Renal cortical epithelial cell (primary cell): ENCODE measurements around the gene ZNF688. TPM values are rescaled to one million over a fixed set of nuclear protein-coding genes. Genes with fewer than 3 reads are reported as not detected.
"Not testable (repeated sequence)": the region's sequence is repeated elsewhere in the genome, so short reads cannot be mapped to it uniquely, and the experiment has no call there.

Source experiments
- DNase-seq: peaks from one replicate; pipeline ENCODE4 v3.0.0-alpha.2; 2011; ENCODE audit warnings: low read depth
- total RNA-seq: library from RNA; depleted of rRNA; stranded (reverse); fragments of >200 nt; gene quantifications from 2 replicates; pipeline ENCODE4 v1.2.3, GENCODE V29; 2014

ZNF688 gene
- total RNA-seq, 1 donor from 2014 or later = 5.3 TPM

DNA sequence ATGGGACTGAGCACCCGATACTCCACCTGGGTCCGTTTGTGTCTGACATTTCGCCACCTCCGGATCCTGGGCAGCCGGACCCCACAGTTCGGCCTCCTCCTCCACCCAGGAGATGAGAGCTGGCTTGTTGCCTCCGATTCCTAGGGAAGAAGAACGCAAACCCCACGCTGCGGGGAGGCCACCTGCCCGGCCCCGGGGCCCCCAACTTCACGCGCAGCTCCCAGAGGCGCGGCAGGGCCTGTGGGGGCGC lies 13.9 kb downstream of the ZNF688 start:
- DNase-seq = no peak

DNA sequence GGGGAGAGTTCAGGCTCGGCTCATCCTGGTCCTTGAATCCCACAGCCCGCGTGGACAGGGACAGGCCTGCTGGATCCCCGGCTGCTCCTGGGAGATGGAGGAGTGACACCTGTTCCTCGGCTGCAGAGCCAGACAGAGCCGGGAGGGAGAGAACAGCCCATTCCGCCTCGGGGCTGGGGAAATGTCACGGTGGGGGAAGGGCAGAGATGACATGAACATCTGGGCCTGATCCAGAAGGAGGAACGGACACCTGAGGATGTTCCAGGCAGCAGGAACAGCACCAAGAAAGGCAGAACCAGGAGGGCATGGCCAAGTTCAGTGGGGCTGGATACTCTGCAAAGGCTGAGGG lies 15.4 kb downstream of the ZNF688 start:
- no peak for DNase-seq

DNA sequence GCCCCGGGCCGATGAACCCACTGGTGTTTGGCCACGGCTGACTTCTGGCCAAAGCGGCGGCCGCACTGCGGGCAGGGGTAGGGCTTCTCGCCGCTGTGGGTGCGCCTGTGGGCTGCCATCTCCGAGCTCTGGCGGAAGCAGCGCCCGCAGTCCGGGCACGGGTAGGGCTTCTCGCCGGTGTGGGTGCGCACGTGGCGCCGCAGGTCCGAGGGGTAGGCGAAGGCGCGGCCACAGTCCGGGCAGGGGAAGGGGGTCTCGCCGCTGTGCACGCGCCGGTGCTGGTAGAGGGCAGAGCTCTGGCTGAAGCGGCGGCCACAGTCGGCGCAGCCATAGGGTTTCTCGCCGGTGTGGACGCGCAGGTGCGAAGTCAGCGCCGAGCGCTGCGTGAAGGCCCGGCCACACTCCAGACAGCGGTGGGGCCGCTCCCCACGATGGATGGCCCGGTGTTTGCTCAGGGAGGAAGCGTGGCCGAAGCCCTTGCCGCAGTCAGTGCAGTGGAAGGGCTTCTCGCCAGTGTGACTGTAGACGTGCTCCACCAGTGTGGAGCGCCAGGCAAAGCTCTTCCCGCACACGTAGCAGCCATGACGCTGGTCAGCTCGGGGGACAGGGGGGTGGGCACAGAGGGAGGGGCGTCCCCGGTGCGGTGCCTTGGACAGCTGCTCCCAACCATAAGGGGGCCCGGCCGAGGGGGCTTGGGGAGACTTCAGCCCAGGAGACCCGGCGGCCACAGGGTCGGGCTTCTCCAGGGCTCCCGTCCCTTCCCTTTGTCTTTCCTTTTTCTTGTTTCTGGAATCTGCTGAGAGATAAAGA lies 16.0 kb downstream of the ZNF688 start:
- no peak for DNase-seq

DNA sequence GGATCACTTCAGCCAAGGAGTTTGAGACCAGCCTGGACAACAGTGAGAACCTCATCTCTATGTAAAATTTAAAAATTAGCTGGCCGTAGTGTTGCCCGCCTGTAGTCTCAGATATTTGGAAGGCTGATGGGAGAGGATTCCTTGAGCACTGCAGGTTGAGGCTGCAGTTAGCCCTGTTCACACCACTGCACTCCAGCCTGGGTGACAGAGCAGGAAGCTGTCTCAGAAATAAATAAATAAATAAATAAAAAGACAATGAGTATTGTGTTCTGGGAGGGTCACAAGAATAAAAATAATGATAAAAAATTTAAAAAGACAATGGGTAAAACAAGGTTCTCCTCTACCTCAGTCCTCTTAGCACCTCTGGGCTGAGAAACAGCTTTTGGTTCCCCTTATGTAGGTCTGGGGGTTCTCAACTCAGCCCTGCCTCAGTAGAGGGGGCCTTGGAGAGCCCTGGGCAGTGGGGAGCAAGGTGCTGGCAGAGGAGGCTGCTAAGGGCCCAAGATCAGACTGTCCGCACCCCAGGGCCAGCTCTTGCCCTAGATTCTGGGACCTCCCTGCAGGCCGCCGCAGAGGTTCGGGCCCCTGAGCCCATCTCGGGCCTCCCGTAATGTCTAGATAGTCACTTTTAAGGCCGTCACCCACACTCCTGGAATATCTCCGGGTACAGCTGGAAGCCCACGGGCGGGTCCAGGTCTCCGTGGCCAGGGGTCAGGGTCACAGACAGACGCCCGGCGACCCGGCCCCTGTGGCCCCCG lies 16.8 kb downstream of the ZNF688 start:
- DNase-seq = no peak

DNA sequence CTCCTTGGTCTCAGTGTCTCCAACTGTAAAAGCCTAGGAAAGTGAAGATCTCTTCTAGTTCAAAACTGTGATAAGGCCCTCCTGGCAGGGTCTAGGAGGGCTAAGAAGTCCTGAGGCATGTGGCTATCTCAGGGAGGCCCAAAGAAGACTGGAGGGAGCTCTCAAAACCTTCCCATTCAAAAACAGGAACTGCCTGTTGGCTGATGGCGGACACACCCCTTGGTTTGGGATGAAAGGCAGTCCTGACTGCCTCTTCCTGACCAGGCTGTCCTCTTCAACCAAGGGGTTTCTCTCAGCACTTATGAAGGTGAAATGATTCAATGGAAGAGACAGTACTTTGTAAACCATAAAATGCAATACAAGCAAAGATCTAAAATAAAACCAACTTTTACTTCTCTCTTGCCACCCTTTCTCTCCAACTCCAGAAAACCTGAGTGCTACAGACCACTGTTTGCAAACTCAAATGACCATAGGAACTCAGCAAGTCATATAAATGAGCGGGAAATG lies 18.1 kb downstream of the ZNF688 start:
- DNase-seq = no peak

DNA sequence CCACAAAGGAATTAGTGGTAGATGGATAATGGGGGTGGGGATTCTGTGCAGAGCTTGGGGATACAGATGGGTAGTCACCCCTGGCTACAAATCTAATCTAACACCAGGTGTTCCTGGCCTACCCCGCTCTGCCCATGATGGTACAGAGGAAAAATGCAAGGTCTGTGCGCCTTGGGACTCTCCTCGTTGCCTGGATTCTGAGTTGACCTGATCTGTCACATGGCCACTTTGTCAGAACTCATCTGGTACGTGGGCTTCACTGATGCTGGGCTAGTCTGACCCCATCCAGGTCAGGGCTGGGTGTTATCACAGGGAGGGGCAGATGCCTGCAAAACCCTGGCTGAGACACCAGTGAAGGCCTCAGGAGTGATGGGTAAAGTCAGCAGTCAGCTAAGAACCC lies 18.6 kb downstream of the ZNF688 start:
- no peak for DNase-seq

DNA sequence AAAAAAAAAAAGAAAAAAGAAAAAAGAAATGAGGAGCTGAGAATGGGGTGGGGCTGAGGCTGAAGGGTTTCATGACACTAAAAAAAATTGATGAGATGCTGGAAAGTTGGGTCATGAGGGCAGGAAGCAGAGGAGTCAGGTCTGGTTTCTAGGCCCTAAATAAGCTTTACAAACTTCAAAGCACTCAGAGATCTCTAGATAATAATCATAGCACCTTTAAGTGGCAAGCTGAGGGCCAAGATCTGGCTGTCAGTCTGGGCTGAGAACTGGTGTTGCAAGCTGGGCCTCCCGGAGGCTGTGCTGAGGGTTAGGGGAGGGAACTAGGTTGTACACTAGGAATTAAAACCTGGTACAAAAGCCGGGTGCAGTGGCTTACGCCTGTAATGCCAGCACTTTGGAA lies 19.7 kb downstream of the ZNF688 start:
- no peak for DNase-seq

DNA sequence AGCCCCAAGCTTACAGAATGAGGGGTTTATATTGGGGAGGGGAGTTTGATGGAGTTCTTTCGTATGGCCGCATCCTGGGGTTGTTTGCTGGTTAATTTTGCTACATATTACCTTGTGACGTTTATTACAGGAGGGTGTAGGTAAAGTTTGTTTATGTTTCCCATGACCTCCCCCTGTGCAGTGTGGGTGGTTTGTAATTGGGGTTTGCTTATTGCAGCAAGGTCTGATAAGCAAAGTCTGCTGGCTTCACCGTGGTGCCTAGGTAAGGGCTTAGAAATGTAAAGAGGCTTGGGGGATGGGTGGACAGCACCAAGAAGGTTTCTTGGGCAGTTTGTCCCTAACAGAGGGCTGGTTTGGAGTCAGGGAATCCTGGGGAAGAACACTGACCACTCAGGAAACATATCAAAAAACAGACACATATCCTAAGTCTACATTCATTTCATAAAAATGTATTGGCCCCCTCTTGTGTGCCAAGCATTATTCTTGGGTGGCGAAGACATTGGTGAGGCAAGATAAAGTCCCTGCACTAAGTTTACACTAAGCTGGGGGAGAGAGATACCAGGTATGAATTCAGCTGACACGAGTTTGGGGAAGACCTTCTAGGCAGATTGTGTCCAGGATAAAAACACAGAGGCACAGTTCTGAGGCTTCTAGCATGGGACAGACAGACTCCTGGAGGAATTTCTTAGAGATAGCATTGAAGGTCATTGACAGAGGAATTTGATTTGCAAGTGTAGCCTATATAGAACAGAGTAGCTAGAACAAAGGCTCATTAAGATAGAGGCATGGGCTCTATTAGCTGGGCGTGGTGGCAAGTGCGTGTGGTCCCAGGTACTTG lies 22.9 kb downstream of the ZNF688 start:
- no peak for DNase-seq

DNA sequence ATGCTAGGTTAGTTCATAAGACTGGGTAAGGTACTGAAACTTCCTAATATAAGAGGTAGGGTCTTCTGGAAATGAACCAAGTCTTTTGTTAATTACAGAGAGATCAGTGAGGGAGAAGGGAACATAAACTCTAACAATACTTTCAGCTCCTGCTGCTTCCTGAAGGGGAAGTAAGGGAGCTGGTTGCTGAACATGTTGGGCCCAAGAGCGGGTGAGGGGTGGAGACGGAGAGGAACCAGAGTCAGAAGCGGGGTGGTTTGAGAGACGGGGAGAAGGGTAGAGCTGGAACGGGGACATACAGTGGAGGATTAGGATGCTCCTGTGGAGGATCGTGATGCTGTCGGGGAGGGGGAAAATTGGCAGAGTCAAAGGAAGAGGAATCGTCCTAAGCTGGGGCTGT lies 25.4 kb downstream of the ZNF688 start:
- no peak for DNase-seq

DNA sequence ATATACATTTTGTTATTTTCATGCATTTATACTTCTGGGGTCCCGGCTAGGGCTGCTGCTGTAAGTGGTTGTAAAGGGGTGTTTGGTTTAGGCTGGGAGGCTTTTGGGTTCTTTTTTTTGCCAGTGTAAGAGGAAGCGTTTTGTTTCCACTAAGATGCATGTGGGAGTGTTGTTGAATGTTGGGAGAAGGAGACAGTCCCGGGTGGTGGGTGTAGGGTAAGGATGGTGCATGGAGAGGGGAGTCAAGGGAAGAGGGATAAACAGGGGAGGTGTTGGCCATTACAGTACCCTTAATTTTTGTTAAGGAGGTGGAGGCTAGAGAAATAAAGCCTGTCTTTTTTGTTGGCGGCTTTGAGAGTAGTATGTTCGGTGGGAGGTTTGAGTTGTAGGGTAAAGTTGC lies 28.4 kb downstream of the ZNF688 start:
- DNase-seq = no peak

DNA sequence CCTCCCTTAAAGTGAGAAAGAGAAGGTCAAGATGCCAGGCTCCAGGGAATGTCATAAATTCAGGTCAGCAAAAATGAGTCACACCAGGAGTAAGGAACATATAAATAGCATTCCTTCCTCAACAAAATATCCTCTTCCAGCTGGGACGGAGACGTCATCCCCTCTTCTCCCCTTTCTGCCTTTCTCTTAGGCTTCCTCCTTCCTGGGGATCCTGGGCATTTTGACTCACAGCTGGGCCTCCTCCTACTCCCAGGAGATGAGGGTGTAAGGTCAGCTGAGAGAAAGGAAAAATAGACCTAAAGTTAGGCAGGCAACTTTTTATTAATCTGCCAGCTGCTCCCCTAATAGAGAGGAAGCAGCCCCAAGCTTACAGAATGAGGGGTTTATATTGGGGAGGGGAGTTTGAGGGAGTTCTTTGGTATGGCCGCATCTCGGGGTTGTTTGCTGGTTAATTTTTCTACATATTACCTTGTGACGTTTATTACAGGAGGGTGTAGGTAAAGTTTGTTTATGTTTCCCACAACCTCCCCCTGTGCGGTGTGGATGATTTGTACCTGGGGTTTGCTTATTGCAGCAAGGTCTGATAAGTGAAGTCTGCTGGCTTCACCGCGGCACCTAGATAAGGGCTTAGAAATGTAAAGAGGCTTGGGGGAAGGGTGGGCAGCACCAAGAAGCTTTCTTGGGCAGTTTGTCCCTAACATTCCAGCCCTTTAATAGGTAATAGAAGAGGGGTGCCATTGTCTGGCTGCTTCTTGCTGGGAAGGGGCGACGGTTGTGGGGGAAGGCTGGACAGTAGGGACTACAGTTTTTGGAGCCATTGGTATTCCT lies 29.8 kb downstream of the ZNF688 start:
- DNase-seq = peak; percentile 54

DNA sequence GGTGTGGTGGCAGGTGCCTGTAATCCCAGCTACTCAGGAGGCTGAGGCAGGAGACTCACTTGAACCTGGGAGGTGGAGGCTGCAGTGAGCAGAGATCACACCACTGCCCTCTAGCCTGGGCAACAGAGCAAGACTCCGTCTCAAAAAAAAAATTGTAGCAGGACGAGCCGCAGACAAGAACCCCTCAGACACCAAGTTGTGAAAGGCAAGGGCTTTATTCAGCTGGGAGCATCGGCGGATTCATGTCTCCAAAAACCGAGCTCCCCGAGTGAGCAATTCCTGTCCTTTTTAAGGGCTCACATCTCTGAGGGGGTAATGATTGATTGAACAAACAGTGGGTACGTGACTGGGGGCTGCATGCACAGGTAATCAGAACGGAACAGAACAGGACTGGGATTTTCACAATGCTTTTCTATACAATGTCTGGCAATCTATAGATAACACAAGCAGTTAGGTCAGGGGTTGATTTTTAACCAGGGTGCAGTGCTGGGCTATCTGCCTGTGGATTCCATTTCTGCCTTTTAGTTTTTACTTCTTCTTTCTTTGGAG lies 30.5 kb downstream of the ZNF688 start:
- not testable (repeated sequence) for DNase-seq

DNA sequence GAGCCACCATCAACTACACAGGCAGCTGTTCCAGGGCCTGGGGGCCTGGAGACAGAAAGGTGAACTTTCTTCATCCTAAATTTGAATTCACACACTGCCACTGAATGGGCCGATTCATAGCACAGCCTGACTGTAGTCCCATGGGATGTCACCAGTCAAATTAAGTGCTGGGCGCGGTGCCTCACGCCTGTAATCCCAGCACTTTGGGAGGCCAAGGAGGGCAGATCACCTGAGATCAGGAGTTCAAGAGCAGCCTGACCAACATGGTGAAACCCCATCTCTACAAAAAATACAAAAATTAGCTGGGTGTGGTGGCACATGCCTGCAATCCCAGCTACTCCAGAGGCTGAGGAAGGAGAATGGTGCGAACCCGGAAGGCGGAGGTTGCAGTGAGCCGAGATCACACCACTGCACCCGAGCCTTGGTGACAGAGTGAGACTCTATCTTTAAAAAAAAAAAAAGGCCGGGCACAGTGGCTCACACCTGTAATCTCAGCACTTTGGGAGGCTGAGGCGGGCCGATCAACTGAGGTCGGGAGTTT lies 31.5 kb downstream of the ZNF688 start:
- DNase-seq = not testable (repeated sequence)

DNA sequence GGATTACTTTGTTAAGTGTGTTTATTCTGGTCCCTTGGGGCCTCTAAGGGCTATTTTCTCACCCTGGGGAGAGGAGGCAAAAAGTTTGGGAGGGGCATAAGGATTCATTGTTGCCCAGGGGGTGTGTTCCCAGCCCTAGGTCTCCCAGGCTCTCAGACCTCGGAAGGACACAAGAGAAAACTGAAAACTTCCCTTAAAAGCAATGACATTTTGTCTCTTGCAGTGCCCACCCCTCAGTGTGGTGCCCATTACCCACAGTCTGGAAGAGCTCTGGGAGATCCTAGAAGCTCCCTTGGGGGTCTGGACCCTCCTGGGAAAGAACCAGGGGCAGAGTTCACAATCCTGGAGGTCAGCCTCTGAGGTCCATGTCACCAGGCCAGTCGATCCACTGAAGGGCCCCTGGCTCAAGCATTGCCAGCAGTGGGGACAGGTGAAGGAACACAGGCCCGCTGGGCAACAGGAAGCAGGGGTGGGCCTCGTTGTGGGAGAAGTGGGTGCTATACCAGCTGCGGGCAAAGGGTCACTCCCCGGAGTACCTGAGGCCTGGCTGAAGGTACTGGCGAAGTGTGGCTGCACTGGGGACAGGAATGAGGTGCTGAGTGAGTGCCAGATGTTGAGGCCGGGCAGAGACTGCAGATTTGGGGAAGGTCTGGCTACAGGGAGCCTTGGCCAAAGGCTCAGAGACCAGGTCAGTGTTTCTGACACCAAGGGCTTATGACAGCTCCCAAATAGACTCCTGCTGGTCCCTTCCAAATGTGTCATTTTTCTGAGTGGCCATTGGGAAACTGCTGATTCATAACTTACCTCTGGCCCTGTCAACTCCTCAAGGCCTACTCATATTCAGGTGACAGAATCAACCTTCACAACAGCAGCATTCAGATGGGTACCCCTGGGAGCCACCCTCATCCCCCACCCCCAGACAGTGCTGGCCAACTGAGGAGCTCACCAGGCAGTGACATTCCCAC lies 32.2 kb downstream of the ZNF688 start:
- DNase-seq = no peak

DNA sequence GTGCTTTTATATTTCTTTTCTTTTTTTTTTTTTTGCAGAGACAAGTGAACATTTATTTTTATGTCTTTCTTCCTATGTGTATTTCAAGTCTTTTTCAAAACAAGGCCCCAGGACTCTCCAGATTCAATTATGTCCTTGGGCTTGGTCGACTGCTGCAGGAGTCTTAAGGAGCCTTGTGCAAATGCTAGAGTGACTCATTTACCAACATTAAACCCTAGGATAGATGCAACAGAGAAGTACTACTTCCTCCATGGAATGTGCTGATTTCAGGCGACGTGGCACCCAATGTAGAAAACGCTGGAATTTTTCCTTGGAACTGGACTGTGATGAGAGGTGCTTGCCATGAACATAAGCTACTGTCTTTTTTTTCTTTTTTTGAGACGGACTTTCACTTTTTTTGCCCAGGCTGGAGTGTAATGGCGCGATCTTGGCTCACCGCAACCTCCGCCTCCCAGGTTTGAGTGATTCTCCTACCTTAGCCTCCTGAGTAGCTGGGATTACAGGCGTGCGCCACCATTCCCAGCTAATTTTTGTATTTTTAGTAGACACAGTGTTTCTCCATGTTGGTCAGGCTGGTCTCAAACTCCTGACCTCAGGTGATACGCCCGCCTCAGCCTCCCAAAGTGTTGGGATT lies 35.0 kb downstream of the ZNF688 start:
- DNase-seq = peak; percentile 42

DNA sequence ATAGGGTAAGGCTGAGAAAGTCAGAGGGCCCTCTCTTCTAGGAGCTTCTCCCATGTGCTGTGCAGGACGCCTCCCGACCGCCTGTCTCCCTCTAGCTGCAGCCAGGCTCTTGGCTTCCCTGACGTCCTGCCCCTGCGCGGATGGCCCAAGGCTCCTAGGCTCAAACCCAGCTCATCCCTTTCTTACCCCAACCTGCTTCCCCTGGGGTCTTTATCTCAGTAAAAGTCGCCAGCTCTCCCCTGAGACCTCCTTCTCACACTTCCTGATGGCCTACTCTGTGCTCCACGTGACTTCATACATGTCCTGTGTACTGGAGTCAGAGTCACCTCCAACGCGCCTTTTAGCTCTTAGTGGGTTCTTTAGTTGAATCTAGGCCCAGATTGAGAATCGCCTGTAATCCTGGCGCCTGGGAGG lies 35.7 kb downstream of the ZNF688 start:
- peak; percentile 58 for DNase-seq

DNA sequence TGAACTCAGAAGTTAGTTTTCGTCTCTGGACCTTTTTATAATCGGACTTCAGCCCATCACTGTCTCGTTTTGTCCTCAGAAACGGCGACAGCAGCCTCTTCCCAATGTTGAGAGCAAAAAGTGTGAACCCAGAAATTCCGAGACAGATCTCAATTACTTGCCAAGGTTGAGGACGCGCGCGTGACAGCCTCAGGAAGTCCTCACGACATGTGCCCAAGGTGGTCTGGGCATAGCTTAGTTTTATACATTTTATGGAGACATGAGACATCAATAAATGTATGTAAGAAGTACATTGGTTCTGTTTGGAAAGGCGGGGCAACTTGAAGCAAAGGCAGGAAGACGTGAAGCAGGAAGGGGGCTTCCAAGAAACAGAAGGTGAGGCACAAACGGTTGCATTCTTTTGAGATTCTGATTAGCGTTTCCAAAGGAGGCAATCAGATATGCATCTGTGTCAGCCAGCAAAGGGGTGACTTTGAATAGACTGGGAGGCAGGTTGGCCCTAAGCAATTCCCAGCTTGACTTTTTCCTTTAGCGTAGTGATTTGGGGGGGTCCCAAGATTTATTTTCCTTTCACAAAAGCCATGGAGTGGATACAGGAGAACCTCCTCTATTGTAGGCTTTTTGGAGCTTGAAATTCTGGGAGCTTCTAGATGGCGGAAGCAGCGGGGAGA lies 36.3 kb downstream of the ZNF688 start:
- no peak for DNase-seq

DNA sequence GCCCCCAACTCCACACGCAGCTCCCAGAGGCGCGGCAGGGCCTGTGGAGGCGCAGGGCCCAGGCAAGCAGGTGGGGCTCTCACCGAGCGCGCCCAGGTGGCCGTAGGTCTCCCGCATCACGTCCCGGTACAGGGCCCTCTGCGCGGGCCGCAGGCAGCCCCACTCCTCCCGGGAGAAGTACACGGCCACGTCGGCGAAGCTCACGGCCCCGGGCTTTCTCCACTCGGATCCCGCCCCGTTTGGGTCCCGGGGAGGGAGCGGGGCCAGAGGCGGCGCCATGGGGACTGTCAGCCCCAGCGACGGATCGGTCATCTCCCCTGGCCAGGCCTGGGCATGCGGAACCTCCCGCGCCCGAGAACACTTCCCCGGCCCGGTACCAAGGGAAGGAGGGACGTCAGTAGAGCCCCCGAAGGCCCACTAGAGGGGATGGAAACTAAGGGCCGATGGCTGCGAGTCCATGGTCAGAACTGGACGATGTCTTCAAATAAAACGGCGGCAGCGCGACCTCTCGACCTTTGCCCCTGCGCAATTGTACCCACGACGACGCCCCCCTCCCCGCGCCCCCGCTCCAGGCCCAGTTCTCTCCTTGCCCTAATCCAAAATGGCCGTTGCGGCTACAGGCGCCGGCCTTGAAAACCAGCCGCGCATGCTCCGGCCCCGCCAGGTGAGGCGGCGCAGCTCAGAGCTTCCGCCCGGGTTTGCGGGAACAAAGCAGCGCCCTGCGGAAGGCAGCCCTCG lies 37.0 kb downstream of the ZNF688 start, which contains the start of gene ZNF747:
Gene ZNF747, minus strand, starts transcription at position 491 of the 738 bp plus-strand sequence. Its CDS starts 179 bp downstream, at position 312.
- peak; percentile 62 for DNase-seq
